Hepatocyte (in vitro differentiated cells): ENCODE data around the gene PRR5. TPM values are rescaled to one million over a fixed set of nuclear protein-coding genes. Genes with fewer than 3 reads are reported as not detected.

Experiments used
- DNase-seq: peaks from one replicate; pipeline ENCODE4 v3.0.0-alpha.2; 2016; ENCODE audit warnings: low spot score
- H2AFZ ChIP-seq: fragments of 200-600 bp; sonication (generic); 2 replicates; pipeline ENCODE4 v1.6.0; 2016; ENCODE audit warnings: antibody characterized with exemption, mild to moderate bottlenecking
- H3K27ac ChIP-seq: fragments of 200-600 bp; sonication (generic); 2 replicates; pipeline ENCODE4 v1.5.1; 2016; ENCODE audit warnings: mild to moderate bottlenecking
- H3K27me3 ChIP-seq: fragments of 200-600 bp; sonication (generic); 2 replicates; pipeline ENCODE4 v1.6.1; 2016
- H3K36me3 ChIP-seq: fragments of 200-600 bp; sonication (generic); replicated peaks from 2 replicates; pipeline ENCODE4 v1.5.1; 2016; ENCODE audit warnings: low read depth; ENCODE audit not compliant: insufficient read depth
- H3K4me1 ChIP-seq: fragments of 200-600 bp; sonication (generic); 2 replicates; pipeline ENCODE4 v1.5.1; 2016; ENCODE audit warnings: mild to moderate bottlenecking, moderate library complexity; ENCODE audit not compliant: insufficient read depth
- H3K4me2 ChIP-seq: fragments of 200-600 bp; sonication (generic); 2 replicates; pipeline ENCODE4 v1.6.0; 2016
- H3K4me3 ChIP-seq: fragments of 200-600 bp; sonication (generic); 2 replicates; pipeline ENCODE4 v1.5.1; 2016; ENCODE audit warnings: mild to moderate bottlenecking
- H3K79me2 ChIP-seq: fragments of 200-600 bp; sonication (generic); 2 replicates; pipeline ENCODE4 v1.6.0; 2017; ENCODE audit warnings: mild to moderate bottlenecking
- H3K9me2 ChIP-seq: fragments of 200-600 bp; sonication (generic); replicated peaks from 2 replicates; pipeline ENCODE4 v1.6.0; 2017; ENCODE audit warnings: mild to moderate bottlenecking; ENCODE audit not compliant: insufficient read depth
- H3K9me3 ChIP-seq: fragments of 200-600 bp; sonication (generic); 2 replicates; pipeline ENCODE4 v1.5.1; 2016; ENCODE audit warnings: low read depth, mild to moderate bottlenecking
- H4K20me1 ChIP-seq: fragments of 200-600 bp; sonication (generic); 2 replicates; pipeline ENCODE4 v1.6.0; 2016; ENCODE audit warnings: mild to moderate bottlenecking; ENCODE audit not compliant: insufficient read depth, poor library complexity, severe bottlenecking
- CTCF ChIP-seq: fragments of 200-600 bp; sonication (generic); IDR thresholded peaks from 2 replicates; pipeline ENCODE4 v1.5.1; 2016; ENCODE audit warnings: antibody characterized with exemption, mild to moderate bottlenecking; ENCODE audit not compliant: poor library complexity
- EZH2 ChIP-seq: fragments of 200-600 bp; sonication (generic); IDR thresholded peaks from 2 replicates; pipeline ENCODE4 v1.6.1; 2016; ENCODE audit warnings: antibody characterized with exemption, mild to moderate bottlenecking, borderline replicate concordance
- EZH2phosphoT487 ChIP-seq: fragments of 200-600 bp; sonication (generic); IDR thresholded peaks from one replicate; pipeline ENCODE4 v1.6.1; 2018; ENCODE audit warnings: antibody characterized with exemption, mild to moderate bottlenecking, low read depth, moderate library complexity; ENCODE audit not compliant: unreplicated experiment, severe bottlenecking
- WGBS: methylation state at CpG from one replicate; pipeline ENCODE4 v1.1.6; 2016; ENCODE audit warnings: low lambda C conversion rate; ENCODE audit errors: missing lambda C conversion rate; 5-methylcytosine and 5-hydroxymethylcytosine counted together
- polyA plus RNA-seq: library from polyadenylated mRNA; unstranded; fragments of >200 nt; fragmentation: Nextera tagmentation; extraction: Ambion mirVana; gene quantifications from 2 replicates; pipeline ENCODE4 v1.2.1, GENCODE V29; 2016
- total RNA-seq: library from RNA; depleted of rRNA; stranded (reverse); fragments of >200 nt; gene quantifications from 2 replicates; pipeline ENCODE4 v1.2.3, GENCODE V29; 2014

The PRR5 gene
- total and polyA plus RNA-seq, 2 experiments from 2014 or later = 44.2 to 84.9 TPM

GRCh38 chr22:44710474-44711240 lies 8.7 kb downstream of the PRR5 start:
- Histone ChIP-seq H3K27me3 (no peaks in the 10 kb centered on the region), H3K4me3 (no peak overlapping the region), H4K20me1 (peaks cover 59% of the 10 kb centered on the region), H3K36me3 (no peaks in the 10 kb centered on the region), H3K9me3 (no peaks in the 10 kb centered on the region), H3K27ac (peak overlapping the region; percentile 50), H3K9me2 (no peaks in the 10 kb centered on the region), H3K4me1 (peaks cover 32% of the 10 kb centered on the region), H3K4me2 (peak overlapping the region; percentile 46), H3K79me2 (peaks cover 76% of the 10 kb centered on the region), H2AFZ (no peak overlapping the region)
- 82% methylated on average over 16 of the region's 23 CpGs for WGBS
- DNase-seq = no peak
- TF ChIP-seq EZH2 (no peak), EZH2phosphoT487 (no peak), CTCF (no peak)

GRCh38 chr22:44711241-44711560 lies 9.2 kb downstream of the PRR5 start:
- Histone ChIP-seq H2AFZ (no peak overlapping the region), H4K20me1 (peaks cover 55% of the 10 kb centered on the region), H3K4me3 (no peak overlapping the region), H3K4me1 (peaks cover 27% of the 10 kb centered on the region), H3K9me3 (no peaks in the 10 kb centered on the region), H3K36me3 (no peaks in the 10 kb centered on the region), H3K9me2 (no peaks in the 10 kb centered on the region), H3K4me2 (peak overlapping the region; percentile 46), H3K27me3 (no peaks in the 10 kb centered on the region), H3K79me2 (peaks cover 71% of the 10 kb centered on the region), H3K27ac (peak overlapping the region; percentile 50)
- 57% methylated on average over 4 of the region's 4 CpGs for WGBS
- no peak for DNase-seq
- no peak for TF ChIP-seq CTCF
- TF ChIP-seq EZH2phosphoT487 = no peak
- TF ChIP-seq EZH2 = no peak

GRCh38 chr22:44711690-44712555 lies 9.9 kb downstream of the PRR5 start:
- no peak for DNase-seq
- H3K27ac ChIP-seq = peak overlapping the region; percentile 50
- peaks cover 49% of the 10 kb centered on the region for H4K20me1 ChIP-seq
- no peak for TF ChIP-seq CTCF
- no peak for TF ChIP-seq EZH2phosphoT487
- TF ChIP-seq EZH2 = no peak
- H3K4me1 ChIP-seq = peaks cover 25% of the 10 kb centered on the region
- H2AFZ ChIP-seq = no peak overlapping the region
- no peak overlapping the region for H3K4me2 ChIP-seq
- H3K9me3 ChIP-seq = no peaks in the 10 kb centered on the region
- peaks cover 64% of the 10 kb centered on the region for H3K79me2 ChIP-seq
- WGBS = 92% methylated on average over 23 of the region's 23 CpGs
- H3K27me3 ChIP-seq = no peaks in the 10 kb centered on the region
- H3K36me3 ChIP-seq = no peaks in the 10 kb centered on the region
- H3K9me2 ChIP-seq = no peaks in the 10 kb centered on the region
- H3K4me3 ChIP-seq = no peak overlapping the region
